Measurements from ENCODE around the gene CMKLR1. TPM values are rescaled to one million over a fixed set of nuclear protein-coding genes. Genes with fewer than 3 reads are reported as not detected.
A peak's percentile ranks its signal among the peaks of the same experiment; 100 is the strongest.

The CMKLR1 gene
- total RNA-seq, 1 experiment from 2014 or later, result 0.66 TPM

- Mint-ChIP-seq H3K36me3 (ENCODE audit: insufficient read depth in 1 of 3, low read depth in 3 of 3) (peaks cover 0 to 13% (median 8%) of the 10 kb centered on the region in 3 experiments; a peak in 3 of 7 replicates), H3K4me1 (peaks cover 24 to 26% of the 10 kb centered on the region in 2 experiments), H3K9me3 (peaks cover 11 to 12% of the 10 kb centered on the region in 2 experiments; a peak in 4 of 5 replicates), H3K4me3 (peak overlapping the region in 1 of 2 experiments; percentile 21; a peak in 1 of 5 replicates), H3K27me3 (ENCODE audit: low read depth) (no peaks in the 10 kb centered on the region; the same call in 1 of the 2 replicates), H3K27ac (no peak overlapping the region)
- Histone ChIP-seq H3K27me3 (ENCODE audit: insufficient read depth, low read length) (no peaks in the 10 kb centered on the region; the same call in 1 of the 2 replicates), H3K4me1 (ENCODE audit: insufficient read depth, low read length) (no peaks in the 10 kb centered on the region), H2AFZ (ENCODE audit: low read length) (no peak overlapping the region), H4K5ac (ENCODE audit: insufficient read length, low read depth, low read length) (no peak overlapping the region), H3K23ac (ENCODE audit: insufficient read length, low read depth, low read length) (no peak overlapping the region), H2BK12ac (ENCODE audit: insufficient read length, low read depth, low read length) (no peak overlapping the region), H3K9me3 (ENCODE audit: control insufficient read depth, low read depth, low read length) (no peaks in the 10 kb centered on the region), H3K23me2 (ENCODE audit: insufficient read length, low read depth, low read length, poor library complexity, severe bottlenecking) (no peaks in the 10 kb centered on the region), H2BK5ac (ENCODE audit: insufficient read length, low read length) (no peak overlapping the region), H2BK20ac (ENCODE audit: low read depth, low read length, poor library complexity, severe bottlenecking) (no peak overlapping the region), H2BK15ac (ENCODE audit: low read depth, low read length) (no peak overlapping the region), H3K79me2 (ENCODE audit: insufficient read depth, low read length) (no peaks in the 10 kb centered on the region), H4K8ac (replicated peaks; ENCODE audit: insufficient read length, low read depth, low read length) (no peak overlapping the region), H3K4ac (ENCODE audit: low read depth, low read length) (no peak overlapping the region), H3K79me1 (ENCODE audit: insufficient read depth, low read depth, low read length, poor library complexity, severe bottlenecking) (no peaks in the 10 kb centered on the region), H4K20me1 (ENCODE audit: control insufficient read depth, insufficient read depth, insufficient read length) (no peaks in the 10 kb centered on the region), H2AK5ac (ENCODE audit: insufficient read length, low read length) (no peak overlapping the region), H3K56ac (ENCODE audit: insufficient read length, low read depth, low read length) (no peak overlapping the region), H3T11ph (ENCODE audit: low read length) (no peak overlapping the region), H3K4me2 (ENCODE audit: insufficient read depth, insufficient read length, low read length) (no peak overlapping the region), H3K14ac (ENCODE audit: insufficient read depth, low read length) (no peak overlapping the region), H3K18ac (ENCODE audit: insufficient read length, low read depth, low read length) (no peak overlapping the region), H4K91ac (ENCODE audit: insufficient read length, low read depth, low read length) (no peak overlapping the region), H2BK120ac (ENCODE audit: low read depth, low read length, poor library complexity, severe bottlenecking) (no peak overlapping the region), H3K27ac (ENCODE audit: insufficient read length, low read depth, low read length) (no peak overlapping the region), H3K9ac (ENCODE audit: extremely low read depth, insufficient read length, low read length) (no peak overlapping the region)
- peak; percentile 87 for DNase-seq
- WGBS (ENCODE audit: extremely low coverage, insufficient read length, low lambda C conversion rate), result no CpG with 5 or more reads among the region's 34 CpGs
- TF ChIP-seq CTCF (conservative IDR thresholded peaks at IDR 0.05), result peak; percentile 41; the same call in 2 of the 3 replicates
Observed at GRCh38 chr12:108240027-108240785, 98.9 kb downstream of the CMKLR1 start.

All from H9 (cell line).